GM13977 (cell line): ENCODE measurements around the gene MRPS30.
"Not testable (repeated sequence)": the region's sequence is repeated elsewhere in the genome, so short reads cannot be mapped to it uniquely, and the experiment has no call there.

ENCODE experiments used
- DNase-seq: peaks from one replicate; pipeline ENCODE4 v3.0.0; 2012; ENCODE audit warnings: low spot score
- in situ Hi-C: fragments of 300-500 bp; cut with MboI; formaldehyde crosslinking; loops from one replicate; pipeline ENCODE4 v1.12.0; 2022; ENCODE audit warnings: low sequenced_read_pairs, low pct_unique_long_range_greater_than_20kb, mixed read lengths, inconsistent platforms; ENCODE audit not compliant: unreplicated experiment
- TF ChIP-seq, protein P1 (sequence below): IDR thresholded peaks from 2 replicates; pipeline ENCODE4 v1.5.1; 2012; ENCODE audit warnings: mild to moderate bottlenecking, control low read depth; ENCODE audit not compliant: insufficient read depth; ENCODE audit errors: extremely low read depth, missing control alignments

The MRPS30 gene

DNA sequence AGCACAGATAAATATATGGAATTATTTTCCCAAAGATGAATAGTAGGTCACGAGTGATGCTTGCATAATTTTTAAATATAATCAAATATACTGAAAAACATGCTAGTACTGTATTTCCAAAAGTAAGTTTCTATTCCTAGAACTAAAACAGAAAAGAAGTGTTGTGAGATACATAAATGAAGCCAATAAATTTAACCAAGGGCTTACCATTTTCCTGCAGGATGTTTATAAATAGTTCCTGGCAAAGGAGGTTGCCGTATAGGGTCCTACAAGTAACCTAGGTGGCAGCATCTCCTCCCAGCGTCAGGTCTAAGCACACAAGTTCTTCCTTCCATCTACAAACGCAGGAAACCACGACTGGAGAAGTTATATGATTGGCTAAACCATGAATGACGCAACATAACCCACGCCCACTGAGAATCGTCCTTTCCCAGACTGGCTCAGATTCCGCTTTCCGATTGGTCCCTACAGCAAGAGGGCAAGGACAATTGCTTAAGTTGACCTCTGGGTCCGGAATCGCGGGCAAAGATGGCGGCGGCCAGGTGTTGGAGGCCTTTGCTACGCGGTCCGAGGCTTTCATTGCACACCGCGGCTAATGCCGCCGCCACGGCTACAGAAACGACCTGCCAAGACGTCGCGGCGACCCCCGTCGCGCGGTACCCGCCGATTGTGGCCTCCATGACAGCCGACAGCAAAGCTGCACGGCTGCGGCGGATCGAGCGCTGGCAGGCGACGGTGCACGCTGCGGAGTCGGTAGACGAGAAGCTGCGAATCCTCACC lies at the start of gene MRPS30:
TSS of gene MRPS30 (plus strand) at position 513 of the 780 bp plus-strand sequence. CDS start at position 529, 16 bp downstream.
- TF ChIP-seq, protein P1, sequence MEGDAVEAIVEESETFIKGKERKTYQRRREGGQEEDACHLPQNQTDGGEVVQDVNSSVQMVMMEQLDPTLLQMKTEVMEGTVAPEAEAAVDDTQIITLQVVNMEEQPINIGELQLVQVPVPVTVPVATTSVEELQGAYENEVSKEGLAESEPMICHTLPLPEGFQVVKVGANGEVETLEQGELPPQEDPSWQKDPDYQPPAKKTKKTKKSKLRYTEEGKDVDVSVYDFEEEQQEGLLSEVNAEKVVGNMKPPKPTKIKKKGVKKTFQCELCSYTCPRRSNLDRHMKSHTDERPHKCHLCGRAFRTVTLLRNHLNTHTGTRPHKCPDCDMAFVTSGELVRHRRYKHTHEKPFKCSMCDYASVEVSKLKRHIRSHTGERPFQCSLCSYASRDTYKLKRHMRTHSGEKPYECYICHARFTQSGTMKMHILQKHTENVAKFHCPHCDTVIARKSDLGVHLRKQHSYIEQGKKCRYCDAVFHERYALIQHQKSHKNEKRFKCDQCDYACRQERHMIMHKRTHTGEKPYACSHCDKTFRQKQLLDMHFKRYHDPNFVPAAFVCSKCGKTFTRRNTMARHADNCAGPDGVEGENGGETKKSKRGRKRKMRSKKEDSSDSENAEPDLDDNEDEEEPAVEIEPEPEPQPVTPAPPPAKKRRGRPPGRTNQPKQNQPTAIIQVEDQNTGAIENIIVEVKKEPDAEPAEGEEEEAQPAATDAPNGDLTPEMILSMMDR = peak; percentile 49
- DNase-seq = peak; percentile 89
- in situ Hi-C loops = no loop called here

DNA sequence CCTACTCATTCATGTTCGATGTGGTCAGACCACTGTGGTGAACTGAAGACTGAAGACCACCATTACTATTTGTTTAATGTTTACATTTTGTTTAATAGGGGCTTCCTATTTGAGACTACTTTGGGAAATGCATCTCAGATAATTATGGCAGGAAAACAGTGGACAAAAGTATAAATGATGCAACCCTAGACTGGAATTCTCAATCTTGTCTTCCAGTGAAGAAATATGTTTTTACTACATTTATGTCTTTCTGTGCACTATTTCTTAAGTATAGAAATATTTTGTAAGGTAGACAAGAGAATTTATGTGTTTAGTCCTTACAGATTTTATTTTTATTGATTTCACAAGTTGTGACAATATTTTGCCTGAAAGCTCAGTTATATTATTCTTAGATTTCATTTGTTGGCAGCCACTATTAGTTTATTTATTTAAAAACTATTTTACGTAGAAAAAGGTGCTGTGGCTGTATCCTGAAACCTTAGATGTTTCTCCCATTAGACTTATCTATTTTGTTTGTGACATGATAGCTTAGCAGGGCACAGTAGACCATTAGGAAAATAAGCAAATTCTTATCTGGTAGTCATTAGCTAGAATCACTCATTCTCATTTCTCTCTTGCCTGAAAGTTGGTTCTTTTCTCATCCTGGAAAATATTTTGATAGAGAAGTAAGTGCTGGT lies 39.4 kb upstream of the MRPS30 start:
- in situ Hi-C loops = no loop called here
- no peak for DNase-seq
- TF ChIP-seq, protein P1 = no peak

DNA sequence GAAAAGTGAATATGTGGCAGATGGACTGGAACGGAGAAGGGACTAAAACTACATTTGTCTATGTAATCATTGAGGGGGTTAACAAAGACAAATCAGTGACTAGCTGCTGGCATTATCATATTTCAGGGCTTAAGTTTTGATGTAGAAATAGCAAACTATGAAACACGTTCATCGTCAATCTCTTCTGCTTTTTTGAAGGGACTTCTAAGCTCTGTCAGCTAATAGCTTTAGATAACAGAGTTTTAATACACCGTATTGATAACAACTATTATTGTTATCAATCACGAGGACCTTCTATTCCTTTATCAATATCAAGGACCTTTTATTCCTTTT lies 38.9 kb upstream of the MRPS30 start:
- TF ChIP-seq, protein P1 = no peak
- no peak for DNase-seq
- in situ Hi-C loops = no loop called here

DNA sequence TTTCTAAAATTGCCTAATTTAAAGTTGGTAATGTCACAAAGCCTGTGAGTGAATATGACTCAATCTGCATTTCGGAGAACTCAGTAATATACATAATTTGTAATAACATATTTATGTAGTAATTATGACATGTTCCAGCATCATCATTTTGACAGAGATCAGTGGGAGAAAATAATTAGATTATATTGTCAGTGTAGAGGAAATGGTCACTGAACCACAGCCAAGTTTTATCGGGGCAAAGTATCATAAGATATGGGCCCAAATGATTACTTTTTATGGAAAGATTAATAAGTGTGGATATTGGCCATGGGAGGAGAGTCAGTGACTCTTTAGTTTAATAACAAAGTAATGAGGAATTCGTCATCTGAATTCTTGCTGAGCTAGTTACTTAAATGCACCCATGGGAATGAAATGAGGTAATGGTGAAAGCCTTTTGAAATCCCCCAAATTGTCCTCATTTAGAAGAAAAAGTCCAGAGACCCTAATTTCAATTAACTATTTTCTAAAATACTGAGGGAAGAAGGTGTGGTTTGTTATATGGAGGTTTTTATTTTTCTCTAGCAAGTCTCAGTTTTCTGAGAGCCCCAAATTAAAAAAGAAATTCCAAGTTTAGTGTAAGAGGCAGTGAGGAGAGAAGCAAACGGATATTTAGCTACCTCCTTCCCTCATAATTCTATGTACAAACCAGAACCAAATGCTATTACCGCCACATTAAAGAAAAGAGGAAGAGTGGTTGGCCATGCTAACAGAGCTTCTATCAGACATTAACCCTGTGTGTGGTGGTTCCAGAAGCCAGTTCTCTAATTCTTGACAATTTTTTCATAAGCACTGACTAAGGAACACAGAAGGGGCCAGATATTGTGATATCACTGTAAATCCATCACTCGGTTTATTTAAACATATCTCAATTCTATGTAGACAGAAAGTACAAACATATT lies 37.7 kb upstream of the MRPS30 start:
- DNase-seq = no peak
- in situ Hi-C loops = no loop called here
- TF ChIP-seq, protein P1 = no peak

DNA sequence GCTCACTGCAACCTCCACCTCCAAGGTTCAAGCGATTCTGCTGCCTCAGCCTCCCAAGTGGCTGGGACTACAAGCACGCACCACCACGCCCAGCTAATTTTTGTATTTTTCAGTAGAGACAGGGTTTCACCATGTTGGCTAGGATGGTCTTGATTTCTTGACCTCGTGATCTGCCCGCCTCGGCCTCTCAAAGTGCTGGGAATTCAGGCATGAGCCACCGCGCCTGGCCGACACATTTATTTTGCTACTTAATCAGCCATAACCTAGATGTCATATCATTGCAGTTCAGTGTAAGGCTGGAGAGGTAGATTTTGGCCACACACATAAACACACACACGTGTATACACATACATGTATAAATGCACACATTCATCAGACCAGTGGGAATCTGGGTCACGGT lies 36.4 kb upstream of the MRPS30 start:
- in situ Hi-C loops = not testable (repeated sequence)

DNA sequence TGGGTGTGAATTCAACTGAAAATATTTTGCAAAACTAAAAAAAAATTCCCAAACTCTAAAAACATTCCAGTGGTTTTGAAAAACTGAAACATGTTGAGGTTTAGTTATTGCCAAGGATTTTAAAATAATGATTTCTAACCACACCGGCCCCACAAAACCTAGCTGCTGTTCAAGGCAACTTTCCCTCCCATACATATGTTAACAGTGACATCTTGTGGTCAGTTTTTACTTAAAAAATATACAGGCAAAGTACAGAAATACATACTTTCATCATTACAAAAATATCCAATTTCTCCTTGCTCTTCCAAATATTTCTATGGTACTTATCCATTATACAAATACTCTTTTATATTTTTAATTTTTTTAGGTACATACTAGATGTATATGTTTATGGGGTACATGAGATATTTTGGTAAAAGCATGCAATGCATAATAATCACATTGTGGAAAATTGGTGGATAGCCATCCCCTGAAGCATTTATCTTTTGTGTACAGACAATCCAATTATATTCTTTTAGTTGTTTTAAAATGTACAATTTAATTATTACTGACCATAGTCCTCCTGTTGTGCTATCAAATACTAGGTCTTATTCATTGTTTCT lies 34.4 kb upstream of the MRPS30 start:
- DNase-seq = peak; percentile 29
- in situ Hi-C loops = no loop called here
- TF ChIP-seq, protein P1 = peak; percentile 51

More for the DNA sequence above, 36.4 kb upstream of the MRPS30 start:
- not testable (repeated sequence) for DNase-seq
